ENCODE results near the gene ACTR5. TPM values are rescaled to one million over a fixed set of nuclear protein-coding genes. Genes with fewer than 3 reads are reported as not detected.

The ACTR5 gene
- total RNA-seq, 3 donors from 2014 or later, result 6.0 to 8.1 (median 7.9) TPM

DNA sequence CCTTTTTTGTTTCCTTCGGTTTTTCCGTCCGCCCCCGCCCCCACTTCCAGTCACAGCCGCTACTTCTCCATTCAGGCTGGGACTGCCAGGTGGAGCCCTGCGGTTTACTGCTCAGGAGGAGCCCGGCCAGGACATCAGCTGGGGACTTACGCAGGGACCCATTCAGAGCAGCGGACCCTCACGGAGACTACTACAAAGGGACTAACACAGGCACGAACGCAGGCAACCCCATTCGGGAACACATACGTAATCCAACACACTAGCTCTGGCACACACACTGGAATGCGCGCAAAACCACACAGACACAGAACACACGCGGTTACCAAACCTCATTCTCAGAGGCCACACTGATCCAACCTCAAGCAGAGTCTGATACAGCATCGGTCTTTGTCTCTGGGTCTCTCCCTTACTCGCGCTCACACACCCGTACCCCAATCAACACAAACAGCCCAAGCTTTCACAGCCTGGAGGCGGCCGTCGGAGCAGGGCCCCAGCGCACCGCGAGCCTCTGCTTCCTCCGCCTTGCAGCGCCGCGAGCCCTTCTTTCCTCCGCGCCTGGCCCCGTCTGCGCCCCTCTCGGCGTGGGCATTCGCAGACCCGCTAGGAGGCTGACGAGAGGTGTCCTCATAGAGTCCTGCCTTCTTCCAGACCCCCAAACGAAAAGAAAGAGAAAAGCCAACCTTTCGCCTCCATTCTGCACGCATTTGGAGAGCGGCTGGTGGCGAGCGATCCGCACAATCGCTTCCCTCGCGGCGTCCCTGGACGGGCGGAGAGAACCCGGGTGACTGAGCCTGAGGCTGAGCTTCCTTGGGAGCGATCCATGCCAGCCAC, 25.0 kb upstream of the ACTR5 start:
- TF ChIP-seq, protein P1, sequence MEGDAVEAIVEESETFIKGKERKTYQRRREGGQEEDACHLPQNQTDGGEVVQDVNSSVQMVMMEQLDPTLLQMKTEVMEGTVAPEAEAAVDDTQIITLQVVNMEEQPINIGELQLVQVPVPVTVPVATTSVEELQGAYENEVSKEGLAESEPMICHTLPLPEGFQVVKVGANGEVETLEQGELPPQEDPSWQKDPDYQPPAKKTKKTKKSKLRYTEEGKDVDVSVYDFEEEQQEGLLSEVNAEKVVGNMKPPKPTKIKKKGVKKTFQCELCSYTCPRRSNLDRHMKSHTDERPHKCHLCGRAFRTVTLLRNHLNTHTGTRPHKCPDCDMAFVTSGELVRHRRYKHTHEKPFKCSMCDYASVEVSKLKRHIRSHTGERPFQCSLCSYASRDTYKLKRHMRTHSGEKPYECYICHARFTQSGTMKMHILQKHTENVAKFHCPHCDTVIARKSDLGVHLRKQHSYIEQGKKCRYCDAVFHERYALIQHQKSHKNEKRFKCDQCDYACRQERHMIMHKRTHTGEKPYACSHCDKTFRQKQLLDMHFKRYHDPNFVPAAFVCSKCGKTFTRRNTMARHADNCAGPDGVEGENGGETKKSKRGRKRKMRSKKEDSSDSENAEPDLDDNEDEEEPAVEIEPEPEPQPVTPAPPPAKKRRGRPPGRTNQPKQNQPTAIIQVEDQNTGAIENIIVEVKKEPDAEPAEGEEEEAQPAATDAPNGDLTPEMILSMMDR (IDR thresholded peaks at IDR 0.05), result no peak
- H3K4me3 ChIP-seq, result no peak overlapping the region
- DNase-seq (no peak), ATAC-seq (no peak)
- intact Hi-C loops (cut with DNase I, micrococcal nuclease), result no loop called here
- no peaks in the 10 kb centered on the region for H3K4me1 ChIP-seq (ENCODE audit: low read depth)
- H3K9me3 ChIP-seq, result no peaks in the 10 kb centered on the region
- no peaks in the 10 kb centered on the region for H3K36me3 ChIP-seq (ENCODE audit: low read depth)

DNA sequence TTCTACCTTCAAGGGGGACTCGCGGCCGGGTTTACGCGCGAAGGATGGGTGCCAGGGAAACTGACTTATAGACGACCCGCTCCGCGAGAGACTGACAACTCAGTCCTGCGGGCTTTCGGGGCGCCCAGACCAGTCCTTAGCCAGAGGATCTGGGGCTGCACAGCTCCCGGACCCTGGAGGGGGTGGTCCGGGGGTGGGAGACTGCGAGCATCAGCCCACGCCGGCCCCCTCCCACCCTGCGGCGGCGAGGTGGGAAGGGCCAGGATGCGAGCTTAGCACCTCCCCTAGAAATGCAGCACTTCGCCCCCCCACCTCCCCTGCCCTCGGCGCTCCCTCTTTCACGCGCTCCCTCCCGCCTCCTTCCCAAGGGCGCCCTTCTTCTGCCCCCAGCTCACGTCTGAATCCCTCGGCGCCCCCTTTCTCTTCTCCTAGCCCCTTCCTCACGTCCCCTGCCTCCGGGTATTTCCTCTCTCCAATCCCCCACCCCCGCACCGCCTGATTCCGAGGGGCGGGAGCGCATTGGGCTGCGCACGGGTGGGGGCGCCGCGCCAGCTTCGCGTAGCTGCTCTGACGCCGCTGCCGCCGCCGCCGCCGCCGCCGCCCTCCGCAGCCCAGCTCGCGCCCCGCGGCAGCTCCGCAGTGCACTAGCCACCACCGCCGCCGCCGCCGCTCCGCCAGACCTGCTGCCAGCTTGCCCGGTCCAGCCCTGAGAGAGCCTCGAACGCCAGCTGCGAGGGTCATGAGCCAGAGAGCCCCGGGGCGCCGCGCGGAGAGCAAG, 24.2 kb upstream of the ACTR5 start, which contains the start of gene SLC32A1:
TSS of gene SLC32A1 (plus strand) at position 639 of the 778 bp plus-strand sequence. CDS start 239 bp downstream, outside the sequence.
- H3K4me1 ChIP-seq (ENCODE audit: low read depth), result no peaks in the 10 kb centered on the region
- TF ChIP-seq, protein P1 (IDR thresholded peaks at IDR 0.05), result no peak
- intact Hi-C loops (cut with DNase I, micrococcal nuclease), result no loop called here
- H3K9me3 ChIP-seq, result no peaks in the 10 kb centered on the region
- ATAC-seq (no peak), DNase-seq (no peak)
- H3K4me3 ChIP-seq, result no peak within 1 kb of the TSS
- no peaks in the 10 kb centered on the region for H3K36me3 ChIP-seq (ENCODE audit: low read depth)

DNA sequence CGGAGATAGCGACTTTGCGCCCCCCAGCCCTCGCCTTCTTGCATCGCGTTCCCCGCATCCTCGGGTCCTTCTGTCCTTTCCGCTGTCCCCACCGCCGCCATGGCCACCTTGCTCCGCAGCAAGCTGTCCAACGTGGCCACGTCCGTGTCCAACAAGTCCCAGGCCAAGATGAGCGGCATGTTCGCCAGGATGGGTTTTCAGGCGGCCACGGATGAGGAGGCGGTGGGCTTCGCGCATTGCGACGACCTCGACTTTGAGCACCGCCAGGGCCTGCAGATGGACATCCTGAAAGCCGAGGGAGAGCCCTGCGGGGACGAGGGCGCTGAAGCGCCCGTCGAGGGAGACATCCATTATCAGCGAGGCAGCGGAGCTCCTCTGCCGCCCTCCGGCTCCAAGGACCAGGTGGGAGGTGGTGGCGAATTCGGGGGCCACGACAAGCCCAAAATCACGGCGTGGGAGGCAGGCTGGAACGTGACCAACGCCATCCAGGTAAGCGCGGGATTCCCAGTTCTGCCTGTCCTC, 23.6 kb upstream of the ACTR5 start:
- Histone ChIP-seq H3K9me3 (no peaks in the 10 kb centered on the region), H3K4me1 (ENCODE audit: low read depth) (no peaks in the 10 kb centered on the region), H3K4me3 (no peak overlapping the region), H3K36me3 (ENCODE audit: low read depth) (no peaks in the 10 kb centered on the region)
- peak in 1 of 3 donors; percentile 45 for DNase-seq
- no peak for ATAC-seq
- intact Hi-C loops (cut with DNase I, micrococcal nuclease), result no loop called here
- TF ChIP-seq, protein P1 (IDR thresholded peaks at IDR 0.05), result no peak

DNA sequence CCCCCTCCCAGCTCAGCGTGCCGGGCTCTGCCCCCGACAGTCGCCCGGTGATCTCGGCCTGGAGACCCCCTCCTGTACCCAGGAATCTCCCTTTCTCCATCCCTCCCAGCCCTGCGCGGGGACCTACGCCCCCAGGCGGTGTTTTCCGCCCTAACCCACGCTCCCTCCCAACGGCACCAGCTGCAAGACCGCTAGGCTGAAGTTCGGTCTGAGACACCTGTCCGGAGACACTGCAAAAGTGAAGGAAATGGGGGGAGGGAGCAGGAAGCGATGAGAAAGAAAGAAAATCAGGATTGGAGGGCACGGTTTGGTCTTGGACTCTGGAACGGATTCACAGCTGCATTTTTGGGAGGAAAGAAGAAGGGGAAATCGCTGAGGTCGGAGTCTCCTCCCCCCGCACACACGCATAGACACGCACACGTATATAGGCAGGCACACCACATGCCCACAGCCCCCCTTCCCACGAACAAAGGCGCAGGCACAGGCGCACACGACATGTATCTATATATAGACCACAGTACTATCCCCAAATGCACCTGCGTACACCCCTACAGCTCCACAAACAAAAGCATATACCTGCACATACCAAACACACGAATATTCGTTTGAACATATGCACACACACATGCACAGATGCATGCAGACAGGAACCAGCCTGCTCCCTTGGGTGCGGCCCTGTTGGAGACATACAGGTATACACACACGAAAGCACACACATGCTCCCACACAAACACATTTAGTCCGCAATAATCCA, 22.9 kb upstream of the ACTR5 start:
- ATAC-seq, result no peak
- Histone ChIP-seq H3K9me3 (no peaks in the 10 kb centered on the region), H3K4me1 (ENCODE audit: low read depth) (peaks cover 4% of the 10 kb centered on the region), H3K4me3 (no peak overlapping the region), H3K36me3 (ENCODE audit: low read depth) (no peaks in the 10 kb centered on the region)
- intact Hi-C loops (cut with DNase I, micrococcal nuclease), result no loop called here
- no peak for DNase-seq
- TF ChIP-seq, protein P1 (IDR thresholded peaks at IDR 0.05), result no peak

Data from mucosa of descending colon (tissue), 3 donors.